ENCODE data around the gene RBMS1.
A peak's percentile ranks its signal among the peaks of the same experiment; 100 is the strongest.

Gene RBMS1

GRCh38 chr2:160517731-160518130, 24.1 kb upstream of the RBMS1 start:
- Histone ChIP-seq H4K20me1 (ENCODE audit: insufficient read depth, low read length, poor library complexity, severe bottlenecking) (no peaks in the 10 kb centered on the region), H3K27me3 (ENCODE audit: insufficient read depth, low read length, poor library complexity, severe bottlenecking) (no peaks in the 10 kb centered on the region), H3K9me3 (ENCODE audit: insufficient read depth, low read depth, low read length) (no peaks in the 10 kb centered on the region), H3K4me3 (ENCODE audit: low read length, poor library complexity, severe bottlenecking) (no peak overlapping the region), H3K9me2 (replicated peaks; ENCODE audit: low read depth, low read length) (no peaks in the 10 kb centered on the region), H3K79me2 (ENCODE audit: insufficient read depth, low read length) (no peaks in the 10 kb centered on the region), H2AFZ (ENCODE audit: low read length) (no peak overlapping the region), H3K4me1 (ENCODE audit: insufficient read depth, low read length, poor library complexity, severe bottlenecking) (peaks cover 29% of the 10 kb centered on the region), H3K4me2 (ENCODE audit: low read depth, low read length, poor library complexity, severe bottlenecking) (peak overlapping the region; percentile 20), H3K9ac (ENCODE audit: low read depth, low read length, poor library complexity, severe bottlenecking) (no peak overlapping the region), H3F3A (ENCODE audit: low read depth) (no peaks in the 10 kb centered on the region), H3K36me3 (ENCODE audit: insufficient read depth, low read length) (no peaks in the 10 kb centered on the region)
- TF ChIP-seq EZH2phosphoT487 (IDR thresholded peaks at IDR 0.05; ENCODE audit: borderline replicate concordance), result no peak
- TF ChIP-seq, protein P1, sequence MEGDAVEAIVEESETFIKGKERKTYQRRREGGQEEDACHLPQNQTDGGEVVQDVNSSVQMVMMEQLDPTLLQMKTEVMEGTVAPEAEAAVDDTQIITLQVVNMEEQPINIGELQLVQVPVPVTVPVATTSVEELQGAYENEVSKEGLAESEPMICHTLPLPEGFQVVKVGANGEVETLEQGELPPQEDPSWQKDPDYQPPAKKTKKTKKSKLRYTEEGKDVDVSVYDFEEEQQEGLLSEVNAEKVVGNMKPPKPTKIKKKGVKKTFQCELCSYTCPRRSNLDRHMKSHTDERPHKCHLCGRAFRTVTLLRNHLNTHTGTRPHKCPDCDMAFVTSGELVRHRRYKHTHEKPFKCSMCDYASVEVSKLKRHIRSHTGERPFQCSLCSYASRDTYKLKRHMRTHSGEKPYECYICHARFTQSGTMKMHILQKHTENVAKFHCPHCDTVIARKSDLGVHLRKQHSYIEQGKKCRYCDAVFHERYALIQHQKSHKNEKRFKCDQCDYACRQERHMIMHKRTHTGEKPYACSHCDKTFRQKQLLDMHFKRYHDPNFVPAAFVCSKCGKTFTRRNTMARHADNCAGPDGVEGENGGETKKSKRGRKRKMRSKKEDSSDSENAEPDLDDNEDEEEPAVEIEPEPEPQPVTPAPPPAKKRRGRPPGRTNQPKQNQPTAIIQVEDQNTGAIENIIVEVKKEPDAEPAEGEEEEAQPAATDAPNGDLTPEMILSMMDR (conservative IDR thresholded peaks at IDR 0.05; ENCODE audit: low read length), result no peak

GRCh38 chr2:160516547-160517365, 23.1 kb upstream of the RBMS1 start:
- H3K4me2 ChIP-seq (ENCODE audit: low read depth, low read length, poor library complexity, severe bottlenecking), result peak overlapping the region; percentile 20
- H3K4me1 ChIP-seq (ENCODE audit: insufficient read depth, low read length, poor library complexity, severe bottlenecking), result peaks cover 39% of the 10 kb centered on the region
- H3K36me3 ChIP-seq (ENCODE audit: insufficient read depth, low read length), result no peaks in the 10 kb centered on the region
- peak overlapping the region; percentile 2 for H3K4me3 ChIP-seq (ENCODE audit: low read length, poor library complexity, severe bottlenecking)
- H3K9me3 ChIP-seq (ENCODE audit: insufficient read depth, low read depth, low read length), result no peaks in the 10 kb centered on the region
- H3K79me2 ChIP-seq (ENCODE audit: insufficient read depth, low read length), result no peaks in the 10 kb centered on the region
- no peak overlapping the region for H3K9ac ChIP-seq (ENCODE audit: low read depth, low read length, poor library complexity, severe bottlenecking)
- no peak for TF ChIP-seq EZH2phosphoT487 (IDR thresholded peaks at IDR 0.05; ENCODE audit: borderline replicate concordance)
- TF ChIP-seq, protein P1 (conservative IDR thresholded peaks at IDR 0.05; ENCODE audit: low read length), result no peak
- no peaks in the 10 kb centered on the region for H3K27me3 ChIP-seq (ENCODE audit: insufficient read depth, low read length, poor library complexity, severe bottlenecking)
- H3F3A ChIP-seq (ENCODE audit: low read depth), result no peaks in the 10 kb centered on the region
- H2AFZ ChIP-seq (ENCODE audit: low read length), result peak overlapping the region; percentile 57; the same call in 1 of the 2 replicates
- no peaks in the 10 kb centered on the region for H3K9me2 ChIP-seq (replicated peaks; ENCODE audit: low read depth, low read length)
- no peaks in the 10 kb centered on the region for H4K20me1 ChIP-seq (ENCODE audit: insufficient read depth, low read length, poor library complexity, severe bottlenecking)

GRCh38 chr2:160515120-160515519, 21.5 kb upstream of the RBMS1 start:
- TF ChIP-seq, protein P1 (conservative IDR thresholded peaks at IDR 0.05; ENCODE audit: low read length), result no peak
- no peak for TF ChIP-seq EZH2phosphoT487 (IDR thresholded peaks at IDR 0.05; ENCODE audit: borderline replicate concordance)
- Histone ChIP-seq H3K27me3 (ENCODE audit: insufficient read depth, low read length, poor library complexity, severe bottlenecking) (no peaks in the 10 kb centered on the region), H2AFZ (ENCODE audit: low read length) (no peak overlapping the region), H3K79me2 (ENCODE audit: insufficient read depth, low read length) (no peaks in the 10 kb centered on the region), H3K4me3 (ENCODE audit: low read length, poor library complexity, severe bottlenecking) (no peak overlapping the region), H3K4me2 (ENCODE audit: low read depth, low read length, poor library complexity, severe bottlenecking) (no peak overlapping the region), H3K9me2 (replicated peaks; ENCODE audit: low read depth, low read length) (no peaks in the 10 kb centered on the region), H3F3A (ENCODE audit: low read depth) (peaks cover 3% of the 10 kb centered on the region; the same call in 1 of the 2 replicates), H3K9ac (ENCODE audit: low read depth, low read length, poor library complexity, severe bottlenecking) (no peak overlapping the region), H3K9me3 (ENCODE audit: insufficient read depth, low read depth, low read length) (no peaks in the 10 kb centered on the region), H3K4me1 (ENCODE audit: insufficient read depth, low read length, poor library complexity, severe bottlenecking) (peaks cover 51% of the 10 kb centered on the region), H3K36me3 (ENCODE audit: insufficient read depth, low read length) (no peaks in the 10 kb centered on the region), H4K20me1 (ENCODE audit: insufficient read depth, low read length, poor library complexity, severe bottlenecking) (no peaks in the 10 kb centered on the region)
